H9 (cell line): ENCODE measurements around the gene SPPL3. TPM values are rescaled to one million over a fixed set of nuclear protein-coding genes. Genes with fewer than 3 reads are reported as not detected.

Experiments used
- DNase-seq: peaks from one replicate; pipeline ENCODE4 v3.0.0-alpha.2; 2017
- H2AFZ ChIP-seq: one replicate; pipeline ENCODE4 v1.6.1; 2013; ENCODE audit warnings: mild to moderate bottlenecking, low read length, control low read depth, moderate library complexity
- H2AK5ac ChIP-seq: 2 replicates; pipeline ENCODE4 v1.6.1; 2013; ENCODE audit warnings: low read length, control low read depth, mixed read lengths; ENCODE audit not compliant: insufficient read length
- H2BK120ac ChIP-seq: one replicate; pipeline ENCODE4 v1.6.1; 2013; ENCODE audit warnings: low read depth, mild to moderate bottlenecking, low read length, control low read depth, inconsistent platforms; ENCODE audit not compliant: poor library complexity, severe bottlenecking
- H2BK12ac ChIP-seq: 2 replicates; pipeline ENCODE4 v1.6.1; 2013; ENCODE audit warnings: low read length, control low read depth, mixed read lengths, low read depth; ENCODE audit not compliant: insufficient read length
- H2BK15ac ChIP-seq: 2 replicates; pipeline ENCODE4 v1.6.1; 2013; ENCODE audit warnings: low read depth, low read length, control low read depth
- H2BK20ac ChIP-seq: one replicate; pipeline ENCODE4 v1.6.1; 2013; ENCODE audit warnings: low read depth, mild to moderate bottlenecking, low read length, control low read depth, inconsistent platforms; ENCODE audit not compliant: poor library complexity, severe bottlenecking
- H2BK5ac ChIP-seq: 2 replicates; pipeline ENCODE4 v1.6.1; 2013; ENCODE audit warnings: low read length, control low read depth, mixed read lengths; ENCODE audit not compliant: insufficient read length
- H3K14ac ChIP-seq: 2 replicates; pipeline ENCODE4 v1.6.1; 2013; ENCODE audit warnings: low read length, control low read depth; ENCODE audit not compliant: insufficient read depth
- H3K18ac ChIP-seq: 2 replicates; pipeline ENCODE4 v1.6.1; 2013; ENCODE audit warnings: low read depth, mild to moderate bottlenecking, mixed read lengths, low read length, control low read depth; ENCODE audit not compliant: insufficient read length
- H3K23ac ChIP-seq: 2 replicates; pipeline ENCODE4 v1.6.1; 2013; ENCODE audit warnings: low read length, control low read depth, mixed read lengths, low read depth; ENCODE audit not compliant: insufficient read length
- H3K23me2 ChIP-seq: 2 replicates; pipeline ENCODE4 v1.6.1; 2013; ENCODE audit warnings: low read depth, mild to moderate bottlenecking, mixed read lengths, low read length, control low read depth; ENCODE audit not compliant: insufficient read length, poor library complexity, severe bottlenecking
- H3K27ac ChIP-seq: 2 replicates; pipeline ENCODE4 v1.5.1; 2013; ENCODE audit warnings: low read length, control low read depth, mixed read lengths, low read depth; ENCODE audit not compliant: insufficient read length
- H3K27me3 ChIP-seq: 2 replicates; pipeline ENCODE4 v1.6.1; 2013; ENCODE audit warnings: low read length, control low read depth, inconsistent platforms; ENCODE audit not compliant: insufficient read depth
- H3K4ac ChIP-seq: 2 replicates; pipeline ENCODE4 v1.6.1; 2013; ENCODE audit warnings: low read depth, mild to moderate bottlenecking, control low read depth, inconsistent platforms, low read length, moderate library complexity
- H3K4me1 ChIP-seq: 2 replicates; pipeline ENCODE4 v1.6.1; 2013; ENCODE audit warnings: low read length, control low read depth, inconsistent platforms; ENCODE audit not compliant: insufficient read depth
- H3K4me2 ChIP-seq: 2 replicates; pipeline ENCODE4 v1.6.1; 2013; ENCODE audit warnings: low read length, control low read depth, mixed read lengths; ENCODE audit not compliant: insufficient read length, insufficient read depth
- H3K56ac ChIP-seq: 2 replicates; pipeline ENCODE4 v1.6.1; 2013; ENCODE audit warnings: low read depth, mild to moderate bottlenecking, mixed read lengths, low read length, control low read depth; ENCODE audit not compliant: insufficient read length
- H3K79me1 ChIP-seq: 2 replicates; pipeline ENCODE4 v1.6.1; 2013; ENCODE audit warnings: low read depth, mild to moderate bottlenecking, moderate library complexity, low read length, control low read depth, inconsistent platforms; ENCODE audit not compliant: insufficient read depth, poor library complexity, severe bottlenecking
- H3K79me2 ChIP-seq: 2 replicates; pipeline ENCODE4 v1.6.1; 2013; ENCODE audit warnings: low read length, control low read depth, inconsistent platforms; ENCODE audit not compliant: insufficient read depth
- H3K9ac ChIP-seq: 2 replicates; pipeline ENCODE4 v1.6.1; 2013; ENCODE audit warnings: low read length, control low read depth, mixed read lengths; ENCODE audit not compliant: insufficient read length; ENCODE audit errors: extremely low read depth
- H3K9me3 ChIP-seq: one replicate; pipeline ENCODE4 v1.6.1; 2013; ENCODE audit warnings: low read depth, low read length, inconsistent platforms; ENCODE audit not compliant: control insufficient read depth
- H3T11ph ChIP-seq: one replicate; pipeline ENCODE4 v1.6.1; 2013; ENCODE audit warnings: mild to moderate bottlenecking, low read length, control low read depth, inconsistent platforms
- H4K20me1 ChIP-seq: one replicate; pipeline ENCODE4 v1.6.1; 2013; ENCODE audit not compliant: control insufficient read depth, insufficient read length, insufficient read depth
- H4K5ac ChIP-seq: 2 replicates; pipeline ENCODE4 v1.6.1; 2013; ENCODE audit warnings: low read depth, mild to moderate bottlenecking, mixed read lengths, low read length, control low read depth; ENCODE audit not compliant: insufficient read length
- H4K8ac ChIP-seq: replicated peaks from 2 replicates; pipeline ENCODE4 v1.6.1; 2013; ENCODE audit warnings: low read length, control low read depth, mixed read lengths, low read depth; ENCODE audit not compliant: insufficient read length
- H4K91ac ChIP-seq: 2 replicates; pipeline ENCODE4 v1.6.1; 2013; ENCODE audit warnings: low read depth, mild to moderate bottlenecking, moderate library complexity, mixed read lengths, low read length, control low read depth; ENCODE audit not compliant: insufficient read length
- H3K27ac Mint-ChIP-seq, 3 experiments: 2 replicates in 2 of 3; 3 replicates in 1 of 3; pipeline ENCODE4 v1.8.0; 2020 to 2021; ENCODE audit warnings: mixed read lengths in 3 of 3, mild to moderate bottlenecking in 1 of 3, moderate library complexity in 1 of 3
- H3K27me3 Mint-ChIP-seq: 2 replicates; pipeline ENCODE4 v1.8.0; 2021; ENCODE audit warnings: low read depth, mild to moderate bottlenecking, moderate library complexity, mixed read lengths
- H3K36me3 Mint-ChIP-seq, 3 experiments: 2 replicates in 2 of 3; 3 replicates in 1 of 3; pipeline ENCODE4 v1.8.0; 2020 to 2021; ENCODE audit warnings: low read depth in 3 of 3, mixed read lengths in 3 of 3; ENCODE audit not compliant: insufficient read depth in 1 of 3
- H3K4me1 Mint-ChIP-seq, 2 experiments: 2 replicates each; pipeline ENCODE4 v1.8.0; 2020; ENCODE audit warnings: mixed read lengths in 2 of 2
- H3K4me3 Mint-ChIP-seq, 2 experiments: 2 replicates in 1 of 2; 3 replicates in 1 of 2; pipeline ENCODE4 v1.8.0; 2020 to 2021; ENCODE audit warnings: mild to moderate bottlenecking in 2 of 2, mixed read lengths in 2 of 2, moderate library complexity in 1 of 2
- H3K9me3 Mint-ChIP-seq, 2 experiments: 2 replicates in 1 of 2; 3 replicates in 1 of 2; pipeline ENCODE4 v1.8.0; 2020; ENCODE audit warnings: mild to moderate bottlenecking in 2 of 2, mixed read lengths in 2 of 2, moderate library complexity in 1 of 2
- CTCF ChIP-seq: fragments of 200-600 bp; sonication (generic); conservative IDR thresholded peaks from 3 replicates; pipeline ENCODE4 v1.8.0; 2021; ENCODE audit warnings: antibody characterized with exemption, mild to moderate bottlenecking
- total RNA-seq: library from RNA; stranded (reverse); gene quantifications from 2 replicates; pipeline ENCODE4 v1.2.1, GENCODE V29; 2021

Gene SPPL3
- total RNA-seq, 1 experiment from 2014 or later = 46.3 TPM

- Mint-ChIP-seq H3K36me3 (no peaks in the 10 kb centered on the region; a peak in 2 of 7 replicates), H3K27ac (no peak overlapping the region), H3K4me1 (peaks cover 12 to 13% of the 10 kb centered on the region in 2 experiments), H3K9me3 (peaks cover 6 to 12% of the 10 kb centered on the region in 2 experiments; a peak in 4 of 5 replicates), H3K4me3 (no peak overlapping the region), H3K27me3 (no peaks in the 10 kb centered on the region; the same call in none of the 2 replicates)
- Histone ChIP-seq H3K9ac (no peak overlapping the region), H3K27ac (no peak overlapping the region), H3T11ph (no peak overlapping the region), H3K18ac (no peak overlapping the region), H3K27me3 (no peaks in the 10 kb centered on the region), H4K91ac (no peak overlapping the region), H3K4me2 (no peak overlapping the region), H3K4ac (no peak overlapping the region), H4K8ac (no peak overlapping the region), H2BK20ac (no peak overlapping the region), H2BK120ac (no peak overlapping the region), H3K14ac (no peak overlapping the region), H2BK5ac (no peak overlapping the region), H2BK15ac (no peak overlapping the region), H3K79me2 (no peaks in the 10 kb centered on the region), H2AFZ (no peak overlapping the region), H4K20me1 (no peaks in the 10 kb centered on the region), H3K56ac (no peak overlapping the region), H3K9me3 (no peaks in the 10 kb centered on the region), H4K5ac (no peak overlapping the region), H3K23me2 (no peaks in the 10 kb centered on the region), H3K79me1 (no peaks in the 10 kb centered on the region), H2BK12ac (no peak overlapping the region), H3K4me1 (peaks cover 2% of the 10 kb centered on the region; the same call in 1 of the 2 replicates), H3K23ac (no peak overlapping the region), H2AK5ac (no peak overlapping the region)
- no peak for DNase-seq
- no peak for TF ChIP-seq CTCF
Measured at GRCh38 chr12:120754792-120755191, 149.4 kb downstream of the SPPL3 start.
